GM18870 (cell line): ENCODE results near the gene MAPK1.
A peak's percentile ranks its signal among the peaks of the same experiment; 100 is the strongest.
"Not testable (repeated sequence)": the region's sequence is repeated elsewhere in the genome, so short reads cannot be mapped to it uniquely, and the experiment has no call there.

ENCODE experiments used
- ATAC-seq: cut with Tn5 transposase; IDR thresholded peaks from one replicate; pipeline ENCODE4 v1.9.1; 2021; ENCODE audit warnings: moderate library complexity; ENCODE audit not compliant: unreplicated experiment

Gene MAPK1

GRCh38 chr22:21867528-21868266 is at the start of gene MAPK1:
Gene MAPK1, minus strand, starts transcription at chr22:21867645. Its CDS starts 205 bp downstream, at chr22:21867440.
- ATAC-seq, result peak; percentile 87

- ATAC-seq, result no peak
Measured at GRCh38 chr22:21916309-21916918, 49.0 kb upstream of the MAPK1 start.

DNA sequence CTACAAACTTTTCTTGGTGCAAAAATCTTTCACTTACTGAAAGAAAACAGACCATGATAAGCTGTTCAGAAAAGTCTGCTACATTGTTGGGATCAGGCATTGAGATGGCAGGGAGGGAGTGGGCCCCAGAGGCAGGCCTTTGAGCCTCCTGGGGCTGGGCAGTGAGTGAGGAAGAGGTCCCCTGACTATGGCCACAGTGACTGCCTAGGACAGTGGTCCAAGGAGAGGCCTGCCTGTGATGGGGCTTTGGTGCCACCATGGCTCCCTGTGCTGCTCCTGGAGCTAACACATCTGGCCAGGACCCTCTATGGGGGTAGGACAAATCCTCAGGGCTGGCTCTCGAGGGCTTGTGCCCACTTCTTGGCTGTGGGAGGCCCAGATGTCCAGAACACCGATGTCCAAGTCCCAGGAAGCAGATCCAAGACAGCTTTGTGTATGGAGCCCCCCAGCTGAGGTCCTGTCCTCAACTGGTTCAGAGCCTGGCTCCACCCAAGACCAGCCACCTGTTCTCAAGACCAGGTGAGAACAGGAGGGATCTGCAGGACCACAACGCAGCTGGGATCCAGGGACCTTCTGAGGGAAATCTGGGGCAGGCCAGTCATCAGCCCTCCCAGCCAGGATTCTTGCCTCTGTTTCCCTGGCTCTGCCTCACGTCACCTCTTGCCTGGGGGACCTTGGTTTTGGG is 48.3 kb upstream of the MAPK1 start:
- ATAC-seq, result no peak

DNA sequence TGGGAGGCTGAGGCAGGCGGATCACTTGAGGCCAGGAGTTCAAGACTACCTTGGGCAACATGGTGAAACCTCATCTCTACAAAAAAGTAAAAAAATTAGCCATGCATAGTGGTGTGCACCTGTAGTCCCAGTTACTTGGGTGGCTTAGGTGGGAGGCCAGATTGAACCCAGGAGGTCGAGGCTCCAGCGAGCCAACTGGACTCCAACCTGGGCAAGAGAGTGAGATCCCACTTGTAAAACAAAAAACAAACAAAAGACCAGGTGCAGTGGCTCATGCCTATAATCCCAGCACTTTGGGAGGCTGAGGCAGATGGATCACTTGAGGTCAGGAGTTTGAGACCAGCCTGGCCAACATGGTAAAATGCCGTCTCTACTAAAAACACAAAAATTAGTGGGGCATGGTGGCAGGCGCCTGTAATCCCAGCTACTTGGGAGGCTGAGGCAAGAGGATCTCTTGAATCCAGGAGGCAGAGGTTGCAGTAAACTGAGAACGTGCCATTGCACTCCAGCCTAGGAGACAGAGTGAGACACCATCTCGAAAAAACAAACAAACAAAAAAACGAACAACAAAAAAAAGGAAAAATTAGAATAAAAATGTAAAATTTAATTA is 46.7 kb upstream of the MAPK1 start:
- not testable (repeated sequence) for ATAC-seq

DNA sequence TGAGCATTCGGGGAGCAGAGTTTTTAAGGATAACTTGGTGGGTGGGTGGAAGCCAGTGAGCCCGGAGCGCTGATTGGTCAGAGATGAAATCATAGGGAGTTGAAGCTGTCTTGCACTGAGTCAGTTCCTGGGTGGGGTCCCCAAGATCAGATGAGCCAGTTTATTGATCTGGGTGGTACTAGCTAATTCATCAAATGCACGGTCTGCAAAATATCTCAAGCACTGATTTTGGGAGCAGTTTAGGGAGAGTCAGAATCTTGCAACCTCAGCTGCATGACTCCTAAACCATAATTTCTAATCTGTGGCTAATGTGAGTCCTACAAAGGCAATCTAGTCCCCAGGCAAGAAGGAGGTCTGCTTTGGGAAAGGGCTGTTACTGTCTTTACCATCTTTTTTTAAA is 42.9 kb upstream of the MAPK1 start:
- not testable (repeated sequence) for ATAC-seq

- no peak for ATAC-seq
Measured at GRCh38 chr22:21909871-21910270, 42.4 kb upstream of the MAPK1 start.

DNA sequence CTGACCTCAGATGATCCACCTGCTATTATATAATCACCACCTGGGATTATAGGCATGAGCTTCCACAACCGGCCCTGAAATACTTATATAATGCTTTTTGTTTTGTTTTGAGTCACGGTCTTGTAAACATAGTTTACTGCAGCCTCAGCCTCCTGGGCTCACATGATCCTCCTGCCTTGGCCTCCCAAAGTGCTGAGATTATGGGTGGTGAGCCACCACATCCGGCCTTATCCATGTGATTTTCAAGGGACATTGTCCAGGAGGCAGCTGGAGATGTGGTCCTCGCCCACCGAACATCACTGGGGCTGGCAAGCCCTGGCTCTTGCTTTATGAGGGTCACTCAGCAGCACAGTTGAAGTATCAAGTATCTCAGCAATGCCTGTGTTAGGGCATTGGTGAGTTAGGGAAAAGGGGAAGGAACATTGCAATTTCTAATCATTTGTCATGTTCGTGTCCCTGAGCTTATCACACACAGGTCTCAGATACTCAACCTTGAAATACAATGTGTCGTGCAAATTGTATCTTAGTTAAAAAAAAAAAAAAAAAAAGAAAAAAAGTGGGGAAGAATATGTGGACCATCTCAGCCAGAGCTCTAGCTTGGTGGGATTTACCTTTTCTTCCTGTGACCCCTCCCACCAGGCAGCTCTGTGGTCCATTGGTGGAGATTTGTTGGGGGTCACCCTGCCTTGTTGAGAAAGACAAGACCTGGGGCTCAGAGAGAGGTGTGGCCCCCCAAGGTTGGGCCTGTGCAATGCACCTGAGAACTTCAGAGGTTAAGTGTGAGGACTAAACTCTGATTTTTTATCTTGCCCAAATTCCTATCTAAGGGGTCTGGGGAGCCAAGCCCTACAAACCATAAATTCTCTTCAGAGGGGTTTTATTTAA is 40.4 kb upstream of the MAPK1 start:
- ATAC-seq, result no peak

DNA sequence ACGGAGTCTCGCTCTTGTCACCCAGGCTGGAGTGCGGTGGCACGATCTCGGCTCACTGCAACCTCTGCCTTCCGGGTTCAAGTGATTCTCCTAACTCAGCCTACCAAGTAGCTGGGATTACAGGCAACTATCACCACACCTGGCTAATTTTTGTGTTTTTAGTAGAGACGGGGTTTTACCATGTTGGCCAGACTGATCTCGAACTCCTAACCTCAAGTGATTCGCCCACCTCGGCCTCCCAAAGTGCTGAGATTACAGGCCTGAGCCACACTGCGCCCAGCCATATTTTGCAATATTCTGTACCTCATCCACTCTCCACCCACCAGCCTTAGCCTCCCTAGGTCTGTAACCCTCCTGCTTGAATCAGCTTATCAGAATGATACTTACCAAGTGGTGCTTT is 37.8 kb upstream of the MAPK1 start:
- not testable (repeated sequence) for ATAC-seq

DNA sequence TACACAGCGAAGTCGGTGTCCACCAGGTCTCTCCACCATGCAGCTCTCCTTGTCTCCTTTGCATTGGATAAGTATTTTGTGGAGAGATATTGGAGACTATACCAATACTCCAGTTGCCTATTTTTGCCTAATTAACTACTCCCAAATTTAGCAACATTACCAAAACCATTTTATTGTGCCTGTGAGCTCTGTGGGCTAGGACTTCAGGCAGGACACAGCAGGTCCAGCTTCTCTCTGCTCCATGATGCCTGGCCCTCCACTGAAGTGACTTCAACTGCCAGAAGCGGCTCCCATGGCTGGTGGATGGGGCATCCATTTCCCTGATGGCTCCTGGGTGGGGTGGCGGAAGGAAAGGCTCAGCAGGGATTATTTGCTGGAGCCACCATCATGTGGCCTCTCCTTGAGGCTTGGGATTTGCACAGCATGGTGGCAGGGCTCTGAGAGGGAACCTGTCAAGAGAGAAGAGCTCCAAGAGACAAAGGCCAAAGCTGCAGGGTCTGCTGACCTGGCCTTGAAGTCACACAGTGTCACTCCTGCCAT is 36.9 kb upstream of the MAPK1 start:
- no peak for ATAC-seq

DNA sequence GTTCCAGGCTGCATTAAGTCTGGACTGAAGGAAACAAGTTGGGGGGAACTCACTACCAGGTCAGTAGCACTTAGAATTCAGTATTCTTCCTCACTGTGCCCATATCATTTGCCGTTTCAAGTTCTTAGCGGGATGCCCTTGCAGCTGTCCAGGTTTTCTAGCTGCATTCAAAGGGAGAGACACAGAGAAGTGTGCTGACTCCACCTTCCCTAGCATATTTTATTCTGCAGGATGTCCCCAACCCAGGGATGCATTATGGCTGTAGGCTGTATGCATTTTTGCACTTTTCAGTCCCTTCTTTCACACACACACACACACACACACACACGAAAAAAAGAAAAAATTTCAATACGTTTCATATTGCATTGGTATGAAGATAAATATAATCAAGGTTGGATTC is 35.8 kb upstream of the MAPK1 start:
- no peak for ATAC-seq

DNA sequence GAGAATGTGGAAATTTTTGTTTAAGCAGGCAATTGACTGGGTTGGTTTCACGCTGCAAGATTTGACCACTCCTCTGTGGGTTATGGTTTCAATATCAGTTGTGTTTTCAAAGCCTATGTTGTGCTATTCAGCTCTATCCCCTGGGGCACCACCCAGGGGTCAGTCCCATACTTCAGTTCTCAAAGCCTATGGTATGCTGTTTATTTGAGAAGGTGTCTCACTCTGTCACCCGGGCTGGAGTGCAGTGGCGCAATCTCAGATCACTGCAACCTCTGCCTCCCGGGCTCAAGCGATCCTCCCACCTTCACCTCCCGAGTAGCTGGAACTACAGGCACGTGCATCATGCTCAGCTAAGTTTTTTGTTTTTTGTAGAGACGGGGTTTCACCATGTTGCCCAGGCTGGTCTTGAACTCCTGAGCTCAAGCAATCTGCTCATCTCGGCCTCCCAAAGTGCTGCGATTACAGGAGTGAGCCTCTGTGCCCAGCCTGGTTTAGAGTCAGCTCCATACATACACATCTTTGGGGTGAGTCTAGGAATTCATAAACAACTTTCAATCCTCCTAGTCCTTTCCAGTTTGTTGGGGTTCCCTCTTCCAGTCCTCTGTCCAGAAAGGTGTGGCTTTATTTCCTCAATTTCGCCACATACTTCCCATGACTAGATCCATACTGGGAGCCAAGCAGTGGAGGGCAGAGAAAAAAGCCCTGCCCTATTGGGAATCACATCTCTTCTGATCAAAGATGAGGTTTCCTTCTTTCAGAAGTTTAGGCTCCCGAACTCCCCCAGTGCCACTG is 35.0 kb upstream of the MAPK1 start:
- no peak for ATAC-seq

DNA sequence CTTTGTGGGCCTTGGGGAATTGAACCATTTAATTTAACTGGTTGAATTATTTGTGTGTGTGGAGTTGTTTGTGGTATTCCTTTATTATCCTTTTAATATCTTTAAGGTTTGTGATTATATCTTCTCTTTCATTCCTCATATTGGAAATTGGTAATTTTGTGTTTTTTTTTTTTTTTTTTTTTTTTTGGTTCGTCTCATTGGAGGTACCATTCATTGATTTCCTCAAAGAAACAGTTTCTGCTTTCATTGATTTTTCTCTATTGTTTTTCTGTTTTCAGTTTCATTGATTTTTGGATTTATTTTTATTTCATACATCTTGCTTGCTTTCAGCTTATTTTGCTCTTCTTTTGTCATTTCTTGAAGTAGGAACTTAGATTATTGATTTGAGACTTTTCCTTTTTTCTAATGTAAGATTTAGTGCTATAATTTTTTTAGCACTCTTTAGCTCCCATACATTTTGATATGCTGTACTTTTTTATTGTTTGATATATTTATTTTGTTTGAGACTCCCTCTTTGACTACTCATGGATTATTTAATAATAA is 31.0 kb upstream of the MAPK1 start:
- ATAC-seq, result no peak

GRCh38 chr22:21896951-21897513 is 29.6 kb upstream of the MAPK1 start:
- no peak for ATAC-seq

- ATAC-seq, result not testable (repeated sequence)
Measured at GRCh38 chr22:21896275-21896674, 28.8 kb upstream of the MAPK1 start.

DNA sequence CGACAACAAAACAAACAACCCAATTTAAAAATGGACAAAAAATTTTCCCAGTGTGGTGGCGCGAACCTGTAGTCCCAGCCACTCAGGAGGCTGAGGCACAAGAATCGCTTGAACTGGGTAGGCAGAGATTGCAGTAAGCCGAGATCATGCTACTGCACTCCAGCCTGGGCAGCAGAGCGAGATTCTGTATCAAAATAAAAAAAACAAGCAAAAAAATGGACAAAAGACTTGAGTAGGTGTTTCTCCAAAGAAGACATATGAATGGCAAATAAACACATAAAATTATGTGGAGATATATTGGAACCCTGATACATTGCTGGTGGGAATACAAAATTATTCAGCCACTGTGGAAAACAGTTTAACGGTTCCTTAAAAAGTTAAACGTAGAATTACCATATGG is 27.4 kb upstream of the MAPK1 start:
- no peak for ATAC-seq

DNA sequence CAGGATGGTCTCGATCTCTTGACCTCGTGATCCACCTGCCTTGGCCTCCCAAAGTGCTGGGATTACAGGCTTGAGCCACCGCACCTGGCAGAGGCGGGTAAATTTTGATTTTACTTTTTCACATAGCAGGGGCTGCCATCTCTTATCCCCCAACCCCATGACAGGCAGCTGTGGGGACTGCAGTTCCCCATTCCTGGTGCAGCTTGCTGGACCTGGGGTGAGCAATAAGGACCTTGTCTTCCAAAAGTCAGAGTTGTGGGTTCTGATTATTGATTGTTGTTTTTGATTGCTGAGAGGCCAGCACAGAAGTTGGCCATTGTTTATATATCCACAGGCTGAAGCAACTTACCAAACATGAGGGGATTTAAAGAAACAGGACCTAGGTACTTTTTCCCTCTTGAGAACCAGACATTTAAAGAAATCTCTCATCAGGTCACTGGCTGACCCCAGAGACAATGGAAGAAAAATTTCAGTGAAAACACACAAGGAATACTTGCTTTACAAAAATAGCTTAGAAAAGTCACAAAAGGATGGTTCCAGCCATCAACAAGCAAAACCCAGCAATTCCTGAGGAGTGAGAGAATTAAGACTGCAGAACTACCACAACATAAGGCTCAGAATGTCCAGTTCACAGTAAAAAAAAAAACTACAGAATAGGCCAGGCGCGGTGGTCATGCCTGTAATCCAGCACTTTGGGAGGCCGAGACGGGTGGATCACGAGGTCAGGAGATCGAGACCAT is 22.0 kb upstream of the MAPK1 start:
- ATAC-seq, result no peak

DNA sequence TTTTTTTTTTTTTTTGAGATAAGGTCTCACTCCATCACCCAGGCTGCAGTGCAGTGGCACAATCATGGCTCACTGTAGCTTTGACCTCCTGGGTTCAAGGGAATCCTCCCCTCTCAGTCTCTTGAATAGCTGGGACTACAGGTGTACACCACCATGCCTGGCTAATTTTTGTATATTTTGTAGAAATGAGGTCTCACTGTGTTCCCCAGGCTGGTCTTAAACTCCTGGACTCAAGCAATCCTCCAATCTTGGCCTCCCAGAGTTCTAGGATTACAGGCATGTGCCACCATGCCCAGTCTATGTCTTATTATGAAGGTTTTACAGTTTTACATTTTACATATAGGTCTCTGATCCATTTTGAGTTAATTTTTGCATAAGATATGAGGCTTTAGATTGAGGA is 20.4 kb upstream of the MAPK1 start:
- ATAC-seq, result no peak

GRCh38 chr22:21883930-21884329 is 16.5 kb upstream of the MAPK1 start:
- not testable (repeated sequence) for ATAC-seq
